Thoracic aorta (tissue), 2 donors: ENCODE data around the gene NLRP6. TPM values are rescaled to one million over a fixed set of nuclear protein-coding genes. Genes with fewer than 3 reads are reported as not detected.
"Not testable (repeated sequence)": the region's sequence is repeated elsewhere in the genome, so short reads cannot be mapped to it uniquely, and the experiment has no call there.

ENCODE experiments used
- ATAC-seq: fragments of 150-250 bp; one replicate; pipeline ENCODE4 v1.8.0; 2017; ENCODE audit warnings: low read depth; ENCODE audit not compliant: insufficient number of reproducible peaks, low FRiP score
- DNase-seq: peaks from one replicate; pipeline ENCODE4 v3.0.0-alpha.2; 2020; ENCODE audit warnings: low spot score
- H3K27ac ChIP-seq, 2 donors: fragments of 200-600 bp; sonication (generic); 1 replicate in 1 of 2; 2 replicates in 1 of 2; pipeline ENCODE4 v1.5.1; 2016; ENCODE audit warnings: mild to moderate bottlenecking in 2 of 2, moderate library complexity in 2 of 2
- H3K27me3 ChIP-seq: fragments of 200-600 bp; sonication (generic); replicated peaks from 2 replicates; pipeline ENCODE4 v1.6.0; 2016; ENCODE audit warnings: mild to moderate bottlenecking; ENCODE audit not compliant: insufficient read depth
- H3K36me3 ChIP-seq: fragments of 200-600 bp; sonication (generic); one replicate; pipeline ENCODE4 v1.5.1; 2016
- H3K4me1 ChIP-seq, 2 donors: fragments of 200-600 bp; sonication (generic); 1 replicate in 1 of 2; 2 replicates in 1 of 2; pipeline versions ENCODE4 v1.5.1 to v1.6.0; 2016; ENCODE audit warnings: low read depth in 2 of 2, mild to moderate bottlenecking in 1 of 2; ENCODE audit not compliant: control insufficient read depth in 1 of 2
- H3K4me3 ChIP-seq: fragments of 200-600 bp; sonication (generic); 2 replicates; pipeline ENCODE4 v1.5.1; 2016; ENCODE audit warnings: mild to moderate bottlenecking
- H3K9me3 ChIP-seq: fragments of 200-600 bp; sonication (generic); 2 replicates; pipeline ENCODE4 v1.5.1; 2016
- CTCF ChIP-seq: fragments of 200-600 bp; sonication (generic); IDR thresholded peaks from one replicate; pipeline ENCODE4 v1.5.1; 2019; ENCODE audit warnings: antibody characterized with exemption
- total RNA-seq, 2 donors: library from RNA; depleted of rRNA; stranded (reverse); fragments of >200 nt; gene quantifications; one replicate each; pipeline versions ENCODE4 v1.1.0 to v1.2.3, GENCODE V29; 2016

The NLRP6 gene
- total RNA-seq, 2 donors from 2014 or later, result 5.6 to 6.6 TPM

- H3K27ac ChIP-seq, result peak overlapping the region in 1 of 2 donors; percentile 18
- H3K4me3 ChIP-seq, result peak overlapping the region; percentile 66
- no peak for ATAC-seq
- TF ChIP-seq CTCF, result no peak
- no peaks in the 10 kb centered on the region for H3K27me3 ChIP-seq
- H3K9me3 ChIP-seq, result no peaks in the 10 kb centered on the region
- DNase-seq, result no peak
- peaks cover 15 to 50% of the 10 kb centered on the region in 2 donors for H3K4me1 ChIP-seq
- H3K36me3 ChIP-seq, result no peaks in the 10 kb centered on the region
These were observed 34.0 kb downstream of the NLRP6 start for GRCh38 chr11:312092-312816.

- Histone ChIP-seq H3K27me3 (no peaks in the 10 kb centered on the region), H3K27ac (peak overlapping the region in 1 of 2 donors; percentile 68), H3K9me3 (no peaks in the 10 kb centered on the region), H3K4me1 (peaks cover 15 to 50% of the 10 kb centered on the region in 2 donors), H3K36me3 (no peaks in the 10 kb centered on the region), H3K4me3 (peak overlapping the region; percentile 57)
- TF ChIP-seq CTCF, result no peak
- no peak for ATAC-seq
- no peak for DNase-seq
These were observed 35.1 kb downstream of the NLRP6 start for GRCh38 chr11:313304-313786.

- Histone ChIP-seq H3K4me3 (peak within 1 kb of the TSS; percentile 57), H3K4me1 (peaks cover 15 to 48% of the 10 kb centered on the region in 2 donors), H3K36me3 (no peaks in the 10 kb centered on the region), H3K9me3 (no peaks in the 10 kb centered on the region), H3K27ac (peak within 1 kb of the TSS in 1 of 2 donors; percentile 68), H3K27me3 (no peaks in the 10 kb centered on the region)
- ATAC-seq (no peak), DNase-seq (no peak)
- TF ChIP-seq CTCF, result no peak
These were observed 35.8 kb downstream of the NLRP6 start, which contains the start of gene IFITM1 for GRCh38 chr11:313787-314553. IFITM1 (plus strand) TSS chr11:314040; CDS start chr11:314171, 131 bp downstream.

GRCh38 chr11:314554-314875, 36.3 kb downstream of the NLRP6 start:
- Histone ChIP-seq H3K4me1 (peaks cover 12 to 42% of the 10 kb centered on the region in 2 donors), H3K4me3 (peak overlapping the region; percentile 57), H3K27ac (peak overlapping the region in 1 of 2 donors; percentile 68)
- not testable (repeated sequence) for H3K9me3 ChIP-seq, ATAC-seq, H3K36me3 ChIP-seq, DNase-seq, H3K27me3 ChIP-seq

- no peaks in the 10 kb centered on the region for H3K36me3 ChIP-seq
- no peaks in the 10 kb centered on the region for H3K27me3 ChIP-seq
- no peaks in the 10 kb centered on the region for H3K9me3 ChIP-seq
- peaks cover 9 to 39% of the 10 kb centered on the region in 2 donors for H3K4me1 ChIP-seq
- no peak for TF ChIP-seq CTCF
- no peak overlapping the region for H3K27ac ChIP-seq
- DNase-seq, result no peak
- ATAC-seq, result no peak
- H3K4me3 ChIP-seq, result peak overlapping the region; percentile 57
These were observed 36.9 kb downstream of the NLRP6 start for GRCh38 chr11:315051-315481.
